NCI-H2196 (cell line): ENCODE data around the gene CBY2.
"Not testable (repeated sequence)": the region's sequence is repeated elsewhere in the genome, so short reads cannot be mapped to it uniquely, and the experiment has no call there.

Experiments used
- DNase-seq: peaks from one replicate; lab custom pipeline; 2025; ENCODE audit not compliant: unreplicated experiment; lab: John Stamatoyannopoulos, UW

Gene CBY2

DNA sequence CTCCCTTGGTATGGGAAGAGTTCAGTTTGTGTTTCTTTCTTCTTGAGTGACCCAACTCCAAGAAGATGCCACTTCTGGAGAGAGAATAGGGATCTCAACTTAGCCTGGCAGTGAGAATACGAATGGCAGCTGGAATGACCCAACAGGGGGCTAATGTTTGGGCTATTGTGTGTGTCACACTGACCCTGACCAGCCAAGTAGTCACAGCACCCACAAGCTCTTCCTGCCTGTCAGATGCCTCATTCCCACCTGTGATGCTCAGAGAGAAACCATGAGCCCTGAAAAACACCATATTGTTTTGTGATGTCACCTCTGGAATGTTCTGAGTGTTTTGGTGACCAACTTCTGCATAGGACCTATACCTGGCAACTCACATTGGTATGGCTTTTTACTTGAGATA, at the start of gene CBY2:
TSS of gene CBY2 (plus strand) at position 233 of the 400 bp plus-strand sequence. CDS start at position 304, 71 bp downstream.
- no peak for DNase-seq

- DNase-seq: no peak
These were observed 47.3 kb upstream of the CBY2 start for GRCh38 chr13:45654633-45655349.

DNA sequence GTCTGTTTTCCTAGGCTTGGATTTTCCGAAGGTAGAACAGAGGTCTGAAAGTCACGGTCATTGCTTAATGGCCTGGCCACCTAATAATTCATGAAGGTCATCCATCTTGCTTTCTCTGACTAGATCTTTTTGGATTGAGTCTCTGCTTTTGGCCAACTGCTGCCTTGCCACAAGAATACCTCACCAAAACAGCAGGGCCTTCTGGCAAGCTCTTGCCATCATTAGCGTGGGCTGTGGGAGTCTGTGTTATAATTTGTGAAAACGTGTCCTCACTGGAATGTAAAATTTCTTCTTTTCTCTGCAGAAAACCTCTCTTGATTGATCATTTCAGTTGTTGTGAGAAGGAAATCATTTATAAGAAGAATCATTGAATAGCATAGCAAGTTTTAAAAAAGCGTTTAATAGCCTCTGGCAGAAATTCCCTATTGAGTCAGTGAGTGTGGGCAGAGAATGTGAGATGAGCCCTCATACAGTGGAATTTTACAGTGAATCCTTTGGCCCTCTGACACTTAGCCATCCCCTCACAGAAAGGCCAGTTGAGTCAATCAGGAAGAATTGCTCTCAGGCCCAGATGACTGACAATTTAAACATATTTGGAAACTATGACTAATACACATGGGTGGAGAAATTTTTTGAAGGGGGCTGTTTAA, 43.4 kb upstream of the CBY2 start:
- no peak for DNase-seq

DNA sequence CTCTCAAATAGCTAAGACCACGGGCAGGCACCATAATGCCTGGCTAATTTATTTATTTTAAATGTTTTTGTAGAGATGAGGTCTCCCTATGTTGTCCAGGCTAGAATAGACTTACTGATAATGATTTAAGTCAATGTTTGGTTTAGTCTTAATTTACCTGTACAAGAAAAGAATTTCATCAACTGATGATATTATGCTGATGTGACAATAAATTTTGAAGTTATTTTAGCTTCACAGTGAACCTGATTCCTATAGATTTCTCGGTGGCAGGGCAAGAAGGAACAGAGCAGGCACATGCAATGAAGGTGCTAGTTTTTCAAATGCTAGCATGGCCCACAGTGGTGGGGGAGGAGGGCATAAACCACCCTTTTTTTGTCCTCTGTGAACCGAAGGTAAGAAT, 42.6 kb upstream of the CBY2 start:
- no peak for DNase-seq

- not testable (repeated sequence) for DNase-seq
These were observed 41.7 kb upstream of the CBY2 start for GRCh38 chr13:45660458-45660857.

GRCh38 chr13:45662162-45662561, 40.0 kb upstream of the CBY2 start:
- no peak for DNase-seq

DNA sequence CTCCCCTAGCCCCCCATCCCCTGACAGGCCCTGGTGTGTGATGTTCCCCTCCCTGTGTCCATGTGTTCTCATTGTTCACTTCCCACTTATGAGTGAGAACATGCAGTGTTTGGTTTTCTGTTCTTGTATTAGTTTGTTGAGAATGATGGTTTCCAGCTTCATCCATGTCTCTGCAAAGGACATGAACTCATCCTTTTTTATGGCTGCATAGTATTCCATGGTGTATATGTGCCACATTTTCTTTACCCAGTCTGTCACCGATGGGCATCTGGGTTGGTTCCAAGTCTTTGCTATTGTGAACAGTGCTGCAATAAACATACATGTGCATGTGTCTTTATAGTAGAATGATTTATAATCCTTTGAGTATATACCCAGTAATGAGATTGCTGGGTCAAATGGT, 39.2 kb upstream of the CBY2 start:
- DNase-seq: not testable (repeated sequence)

DNA sequence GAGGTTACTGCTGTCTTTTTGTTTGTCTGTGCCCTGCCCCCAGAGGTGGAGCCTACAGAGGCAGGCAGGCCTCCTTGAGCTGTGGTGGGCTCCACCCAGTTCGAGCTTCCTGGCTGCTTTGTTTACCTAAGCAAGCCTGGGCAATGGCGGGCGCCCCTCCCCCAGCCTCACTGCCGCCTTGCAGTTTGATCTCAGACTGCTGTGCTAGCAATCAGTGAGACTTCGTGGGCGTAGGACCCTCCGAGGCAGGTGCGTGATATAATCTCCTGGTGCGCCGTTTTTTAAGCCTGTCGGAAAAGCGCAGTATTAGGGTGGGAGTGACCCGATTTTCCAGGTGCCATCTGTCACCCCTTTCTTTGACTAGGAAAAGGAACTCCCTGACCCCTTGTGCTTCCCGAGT, 32.5 kb upstream of the CBY2 start:
- DNase-seq: not testable (repeated sequence)

GRCh38 chr13:45670189-45670885, 31.8 kb upstream of the CBY2 start:
- no peak for DNase-seq

- DNase-seq: no peak
These were observed 27.2 kb upstream of the CBY2 start for GRCh38 chr13:45674908-45675307.

- no peak for DNase-seq
These were observed 23.8 kb upstream of the CBY2 start for GRCh38 chr13:45678282-45678681.

GRCh38 chr13:45681113-45681512, 21.0 kb upstream of the CBY2 start:
- no peak for DNase-seq

DNA sequence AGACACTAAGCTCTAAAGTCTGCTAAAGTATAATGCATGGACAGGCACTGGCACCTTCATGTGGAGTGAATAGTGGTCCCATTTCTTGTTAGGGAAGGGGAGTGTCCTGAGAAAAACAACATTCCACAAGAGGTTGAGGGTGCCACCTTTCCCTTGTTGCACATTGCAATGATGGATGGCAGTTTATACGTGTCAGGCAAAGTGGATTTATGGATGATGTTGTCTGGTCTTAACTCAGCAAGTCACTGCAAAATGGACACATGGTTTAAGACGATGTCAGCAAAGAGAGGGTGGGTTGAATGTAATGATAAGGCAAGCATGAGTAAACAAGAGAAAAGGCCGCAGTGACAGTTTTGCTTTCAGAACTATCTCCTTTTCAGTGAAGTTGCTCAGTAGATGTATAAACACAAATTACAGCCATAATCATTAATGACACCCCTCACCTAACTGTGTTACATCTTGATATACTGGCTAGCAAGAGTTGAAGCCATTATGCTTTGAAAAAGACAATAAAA, 19.6 kb upstream of the CBY2 start:
- DNase-seq: no peak

DNA sequence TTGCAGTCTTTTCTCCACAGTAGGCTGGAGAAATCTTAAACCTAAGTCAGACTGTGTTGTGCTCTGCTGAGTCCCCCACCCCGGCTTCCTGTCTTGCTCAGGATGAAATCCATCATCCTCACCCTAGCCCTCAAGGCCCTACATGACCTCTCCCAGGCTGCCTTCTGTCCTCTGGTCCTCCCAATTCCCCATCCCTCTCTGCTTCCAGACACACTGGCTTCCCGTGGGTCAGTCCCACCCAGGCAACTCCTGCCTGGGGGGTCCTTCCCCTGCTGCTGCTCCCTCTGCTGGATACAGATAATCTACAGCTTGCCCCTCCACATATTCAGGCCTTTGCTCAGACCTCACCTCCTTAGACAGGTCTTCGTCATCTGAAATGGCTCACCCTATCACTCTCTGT, 18.4 kb upstream of the CBY2 start:
- no peak for DNase-seq

- DNase-seq: no peak
These were observed 13.5 kb upstream of the CBY2 start for GRCh38 chr13:45688577-45688976.

- DNase-seq: no peak
These were observed 11.5 kb upstream of the CBY2 start for GRCh38 chr13:45690636-45691035.

GRCh38 chr13:45691251-45691650, 10.9 kb upstream of the CBY2 start:
- no peak for DNase-seq

DNA sequence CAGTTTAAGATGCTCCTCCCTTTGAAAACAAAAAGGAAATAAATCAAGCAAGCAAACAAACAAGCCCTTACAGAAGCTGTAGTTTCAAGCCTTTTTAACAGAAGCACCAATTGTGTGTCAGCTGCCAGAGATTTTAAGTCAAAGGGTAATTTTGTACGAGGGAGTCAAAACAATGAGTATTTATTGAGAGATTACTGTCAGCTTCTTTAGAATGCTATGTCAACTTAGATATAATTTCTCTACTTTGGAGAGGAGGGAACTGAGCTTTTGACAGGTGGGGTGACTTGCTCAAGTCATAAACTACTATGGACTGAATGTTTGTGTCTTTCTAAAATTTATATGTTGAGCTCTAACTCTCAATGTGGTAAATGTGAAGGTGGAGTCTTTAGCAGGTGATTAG, 10.5 kb upstream of the CBY2 start:
- no peak for DNase-seq

GRCh38 chr13:45695198-45695730, 6.9 kb upstream of the CBY2 start:
- no peak for DNase-seq

GRCh38 chr13:45696610-45697226, 5.4 kb upstream of the CBY2 start:
- no peak for DNase-seq
